Neuronal stem cell (in vitro differentiated cells): ENCODE results near the gene PRICKLE2.
"Not testable (repeated sequence)": the region's sequence is repeated elsewhere in the genome, so short reads cannot be mapped to it uniquely, and the experiment has no call there.

Experiments
- DNase-seq: peaks from one replicate; pipeline ENCODE4 v3.0.0-alpha.2; 2013; ENCODE audit warnings: low spot score
- H2AFZ ChIP-seq: one replicate; pipeline ENCODE4 v1.6.1; 2013; ENCODE audit warnings: mild to moderate bottlenecking, low read length, inconsistent platforms
- H2AK5ac ChIP-seq: 2 replicates; pipeline ENCODE4 v1.6.1; 2013; ENCODE audit warnings: low read depth, mild to moderate bottlenecking, inconsistent platforms, low read length, moderate library complexity, mixed read lengths
- H2BK120ac ChIP-seq: 2 replicates; pipeline ENCODE4 v1.6.1; 2013; ENCODE audit warnings: low read depth, mild to moderate bottlenecking, inconsistent platforms, low read length, moderate library complexity, mixed read lengths
- H2BK12ac ChIP-seq: one replicate; pipeline ENCODE4 v1.6.1; 2013; ENCODE audit warnings: low read length, inconsistent platforms
- H2BK15ac ChIP-seq: 2 replicates; pipeline ENCODE4 v1.6.1; 2013; ENCODE audit warnings: mild to moderate bottlenecking, low read length, inconsistent platforms, mixed read lengths
- H2BK5ac ChIP-seq: one replicate; pipeline ENCODE4 v1.6.1; 2013; ENCODE audit warnings: inconsistent platforms, mild to moderate bottlenecking, low read length, moderate library complexity
- H3K14ac ChIP-seq: one replicate; pipeline ENCODE4 v1.6.1; 2013; ENCODE audit warnings: low read length, inconsistent platforms
- H3K18ac ChIP-seq: 2 replicates; pipeline ENCODE4 v1.6.1; 2013; ENCODE audit warnings: low read length, inconsistent platforms
- H3K23ac ChIP-seq: 2 replicates; pipeline ENCODE4 v1.6.1; 2013; ENCODE audit warnings: low read depth, mild to moderate bottlenecking, mixed read lengths, low read length, inconsistent platforms; ENCODE audit not compliant: poor library complexity
- H3K27ac ChIP-seq: replicated peaks from 3 replicates; pipeline ENCODE4 v1.5.1; 2013; ENCODE audit warnings: low read length, inconsistent platforms
- H3K27me3 ChIP-seq, 3 experiments: 2 replicates each; pipeline ENCODE4 v1.6.1; 2013; ENCODE audit warnings: low read length in 3 of 3, mild to moderate bottlenecking in 2 of 3, inconsistent platforms in 1 of 3, low read depth in 1 of 3, mixed read lengths in 1 of 3, moderate library complexity in 1 of 3; ENCODE audit not compliant: control insufficient read depth in 3 of 3, insufficient read depth in 3 of 3
- H3K36me3 ChIP-seq, 2 donors: replicated peaks in 1 of 2; 2 replicates each; pipeline ENCODE4 v1.6.1; 2013; ENCODE audit warnings: low read length in 2 of 2; ENCODE audit not compliant: control insufficient read depth in 2 of 2, insufficient read depth in 2 of 2
- H3K4ac ChIP-seq: 2 replicates; pipeline ENCODE4 v1.6.1; 2013; ENCODE audit warnings: inconsistent platforms, mild to moderate bottlenecking, low read length, moderate library complexity
- H3K4me1 ChIP-seq, 2 donors: 1 replicate in 1 of 2; 2 replicates in 1 of 2; pipeline ENCODE4 v1.6.1; 2013; ENCODE audit warnings: low read length in 2 of 2, low read depth in 1 of 2; ENCODE audit not compliant: control insufficient read depth in 2 of 2, insufficient read depth in 1 of 2
- H3K4me2 ChIP-seq: one replicate; pipeline ENCODE4 v1.6.1; 2013; ENCODE audit warnings: mild to moderate bottlenecking, low read length, inconsistent platforms; ENCODE audit not compliant: insufficient read depth, poor library complexity, severe bottlenecking
- H3K4me3 ChIP-seq, 2 donors: 2 replicates each; pipeline ENCODE4 v1.5.1; 2013; ENCODE audit warnings: low read length in 2 of 2, mild to moderate bottlenecking in 2 of 2, inconsistent platforms in 1 of 2, moderate library complexity in 1 of 2
- H3K79me1 ChIP-seq: one replicate; pipeline ENCODE4 v1.6.1; 2013; ENCODE audit warnings: low read depth, mild to moderate bottlenecking, inconsistent platforms, low read length, moderate library complexity
- H3K9ac ChIP-seq: one replicate; pipeline ENCODE4 v1.6.1; 2013; ENCODE audit warnings: mild to moderate bottlenecking, low read depth, low read length, inconsistent platforms; ENCODE audit not compliant: poor library complexity
- H3K9me3 ChIP-seq, 2 donors: replicated peaks in 1 of 2; 2 replicates each; pipeline versions ENCODE3 to v1.6.1; 2013; ENCODE audit warnings: low read length in 2 of 2, mild to moderate bottlenecking in 2 of 2, inconsistent platforms in 1 of 2, low read depth in 1 of 2, mixed read lengths in 1 of 2, moderate library complexity in 1 of 2; ENCODE audit not compliant: control insufficient read depth in 2 of 2, insufficient read depth in 1 of 2
- H4K8ac ChIP-seq: one replicate; pipeline ENCODE4 v1.6.1; 2013; ENCODE audit warnings: low read depth, mild to moderate bottlenecking, inconsistent platforms, low read length, moderate library complexity
- H4K91ac ChIP-seq: one replicate; pipeline ENCODE4 v1.6.1; 2013; ENCODE audit warnings: low read length, low read depth, mild to moderate bottlenecking, inconsistent platforms; ENCODE audit not compliant: poor library complexity
- WGBS, 2 donors: extraction: QIAGEN DNeasy Blood & Tissue Kit; methylation state at CpG; one replicate each; pipeline ENCODE4 v1.1.7; 2013; ENCODE audit warnings: missing lambda C conversion rate in 2 of 2, mixed read lengths in 1 of 2; ENCODE audit not compliant: insufficient read length in 2 of 2, insufficient replicate concordance in 1 of 2; ENCODE audit errors: extremely low coverage in 2 of 2; 5-methylcytosine and 5-hydroxymethylcytosine counted together

The PRICKLE2 gene

GRCh38 chr3:64093211-64093610 is 132.1 kb downstream of the PRICKLE2 start:
- no peak overlapping the region for H2BK5ac ChIP-seq

GRCh38 chr3:64091501-64091900 is 133.8 kb downstream of the PRICKLE2 start:
- no peak overlapping the region for H2BK120ac ChIP-seq
- no peaks in the 10 kb centered on the region for H3K27me3 ChIP-seq
- no peak overlapping the region for H3K23ac ChIP-seq
- H3K18ac ChIP-seq, result no peak overlapping the region
- H3K4me1 ChIP-seq, result peaks cover 5 to 16% of the 10 kb centered on the region in 2 donors
- H4K91ac ChIP-seq, result no peak overlapping the region
- H4K8ac ChIP-seq, result no peak overlapping the region
- no peak overlapping the region for H2BK5ac ChIP-seq
- H3K4me2 ChIP-seq, result no peak overlapping the region
- no peak overlapping the region for H3K4me3 ChIP-seq
- H3K14ac ChIP-seq, result no peak overlapping the region
- no peak overlapping the region for H3K9ac ChIP-seq
- no CpG with 5 or more reads among the region's 1 CpG for WGBS, 2 donors
- H2BK12ac ChIP-seq, result no peak overlapping the region
- DNase-seq, result no peak
- no peak overlapping the region for H3K27ac ChIP-seq
- no peaks in the 10 kb centered on the region for H3K36me3 ChIP-seq
- H3K4ac ChIP-seq, result no peak overlapping the region
- H2BK15ac ChIP-seq, result no peak overlapping the region
- H3K79me1 ChIP-seq, result no peaks in the 10 kb centered on the region
- no peak overlapping the region for H2AFZ ChIP-seq
- H2AK5ac ChIP-seq, result no peak overlapping the region
- no peaks in the 10 kb centered on the region for H3K9me3 ChIP-seq

More at GRCh38 chr3:64093211-64093610, 132.1 kb downstream of the PRICKLE2 start:
- H4K91ac ChIP-seq, result no peak overlapping the region
- H3K4me1 ChIP-seq, result peaks cover 9 to 10% of the 10 kb centered on the region in 2 donors
- no peak overlapping the region for H3K23ac ChIP-seq
- no peak overlapping the region for H2BK12ac ChIP-seq
- H3K4me2 ChIP-seq, result no peak overlapping the region
- no peak for DNase-seq
- no peak overlapping the region for H2BK120ac ChIP-seq
- H3K27me3 ChIP-seq, result no peaks in the 10 kb centered on the region
- H3K27ac ChIP-seq, result no peak overlapping the region
- H3K18ac ChIP-seq, result no peak overlapping the region
- no peaks in the 10 kb centered on the region for H3K79me1 ChIP-seq
- no peaks in the 10 kb centered on the region for H3K36me3 ChIP-seq
- H3K9me3 ChIP-seq, result no peaks in the 10 kb centered on the region
- H3K14ac ChIP-seq, result no peak overlapping the region
- no peak overlapping the region for H3K9ac ChIP-seq
- H2BK15ac ChIP-seq, result no peak overlapping the region
- no peak overlapping the region for H3K4me3 ChIP-seq
- H2AFZ ChIP-seq, result no peak overlapping the region
- H3K4ac ChIP-seq, result no peak overlapping the region
- H2AK5ac ChIP-seq, result no peak overlapping the region
- no peak overlapping the region for H4K8ac ChIP-seq

GRCh38 chr3:64089386-64089785 is 135.9 kb downstream of the PRICKLE2 start:
- H3K79me1 ChIP-seq, H4K91ac ChIP-seq, H3K14ac ChIP-seq, H3K27ac ChIP-seq, H2AK5ac ChIP-seq, H3K4me3 ChIP-seq, H3K23ac ChIP-seq, H3K4ac ChIP-seq, H2BK5ac ChIP-seq, H3K27me3 ChIP-seq, H4K8ac ChIP-seq, DNase-seq, H2BK12ac ChIP-seq, H2AFZ ChIP-seq, H3K4me2 ChIP-seq, H2BK120ac ChIP-seq, H3K9ac ChIP-seq, H3K9me3 ChIP-seq, H2BK15ac ChIP-seq, H3K18ac ChIP-seq, H3K36me3 ChIP-seq: not testable (repeated sequence)
- H3K4me1 ChIP-seq, result peaks cover 0 to 14% of the 10 kb centered on the region in 2 donors
- no CpG with 5 or more reads among the region's 4 CpGs for WGBS, 2 donors

- H3K14ac ChIP-seq, result no peak overlapping the region
- H3K9me3 ChIP-seq, result peaks cover 0 to 5% of the 10 kb centered on the region in 2 donors
- H3K27ac ChIP-seq, result no peak overlapping the region
- H4K91ac ChIP-seq, result no peak overlapping the region
- no peak overlapping the region for H2BK12ac ChIP-seq
- H2AK5ac ChIP-seq, result no peak overlapping the region
- no peaks in the 10 kb centered on the region for H3K27me3 ChIP-seq
- no peak overlapping the region for H3K23ac ChIP-seq
- H2BK15ac ChIP-seq, result no peak overlapping the region
- H4K8ac ChIP-seq, result no peak overlapping the region
- H3K18ac ChIP-seq, result no peak overlapping the region
- no peak overlapping the region for H2BK120ac ChIP-seq
- H3K4ac ChIP-seq, result no peak overlapping the region
- WGBS, 2 donors, result no CpG with 5 or more reads among the region's 1 CpG
- no peak overlapping the region for H3K9ac ChIP-seq
- H3K4me2 ChIP-seq, result no peak overlapping the region
- H3K4me3 ChIP-seq, result no peak overlapping the region
- H2AFZ ChIP-seq, result no peak overlapping the region
- peaks cover 0 to 12% of the 10 kb centered on the region in 2 donors for H3K4me1 ChIP-seq
- DNase-seq, result no peak
- no peak overlapping the region for H2BK5ac ChIP-seq
- no peaks in the 10 kb centered on the region for H3K36me3 ChIP-seq
- no peaks in the 10 kb centered on the region for H3K79me1 ChIP-seq
Measured at GRCh38 chr3:64088408-64089205, 136.7 kb downstream of the PRICKLE2 start.
